ENCODE results near the gene IMPDH1. TPM values are rescaled to one million over a fixed set of nuclear protein-coding genes. Genes with fewer than 3 reads are reported as not detected.

The IMPDH1 gene
- total RNA-seq, 1 donor: 54.0 TPM

GRCh38 chr7:128415217-128415785, 5.5 kb upstream of the IMPDH1 start:
- H3K4me3 ChIP-seq (ENCODE audit: low read depth, low read length): no peak overlapping the region
- TF ChIP-seq, protein P1, sequence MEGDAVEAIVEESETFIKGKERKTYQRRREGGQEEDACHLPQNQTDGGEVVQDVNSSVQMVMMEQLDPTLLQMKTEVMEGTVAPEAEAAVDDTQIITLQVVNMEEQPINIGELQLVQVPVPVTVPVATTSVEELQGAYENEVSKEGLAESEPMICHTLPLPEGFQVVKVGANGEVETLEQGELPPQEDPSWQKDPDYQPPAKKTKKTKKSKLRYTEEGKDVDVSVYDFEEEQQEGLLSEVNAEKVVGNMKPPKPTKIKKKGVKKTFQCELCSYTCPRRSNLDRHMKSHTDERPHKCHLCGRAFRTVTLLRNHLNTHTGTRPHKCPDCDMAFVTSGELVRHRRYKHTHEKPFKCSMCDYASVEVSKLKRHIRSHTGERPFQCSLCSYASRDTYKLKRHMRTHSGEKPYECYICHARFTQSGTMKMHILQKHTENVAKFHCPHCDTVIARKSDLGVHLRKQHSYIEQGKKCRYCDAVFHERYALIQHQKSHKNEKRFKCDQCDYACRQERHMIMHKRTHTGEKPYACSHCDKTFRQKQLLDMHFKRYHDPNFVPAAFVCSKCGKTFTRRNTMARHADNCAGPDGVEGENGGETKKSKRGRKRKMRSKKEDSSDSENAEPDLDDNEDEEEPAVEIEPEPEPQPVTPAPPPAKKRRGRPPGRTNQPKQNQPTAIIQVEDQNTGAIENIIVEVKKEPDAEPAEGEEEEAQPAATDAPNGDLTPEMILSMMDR (IDR thresholded peaks at IDR 0.05; ENCODE audit: insufficient read depth, low read depth, low read length): no peak
- no peak for DNase-seq (ENCODE audit: low read depth)

- peak overlapping the region; percentile 74 for H3K4me3 ChIP-seq (ENCODE audit: low read depth, low read length)
- TF ChIP-seq, protein P1 (IDR thresholded peaks at IDR 0.05; ENCODE audit: insufficient read depth, low read depth, low read length): no peak
- DNase-seq (ENCODE audit: low read depth): no peak
Measured at GRCh38 chr7:128410451-128410753, 620 bp upstream of the IMPDH1 start.

DNA sequence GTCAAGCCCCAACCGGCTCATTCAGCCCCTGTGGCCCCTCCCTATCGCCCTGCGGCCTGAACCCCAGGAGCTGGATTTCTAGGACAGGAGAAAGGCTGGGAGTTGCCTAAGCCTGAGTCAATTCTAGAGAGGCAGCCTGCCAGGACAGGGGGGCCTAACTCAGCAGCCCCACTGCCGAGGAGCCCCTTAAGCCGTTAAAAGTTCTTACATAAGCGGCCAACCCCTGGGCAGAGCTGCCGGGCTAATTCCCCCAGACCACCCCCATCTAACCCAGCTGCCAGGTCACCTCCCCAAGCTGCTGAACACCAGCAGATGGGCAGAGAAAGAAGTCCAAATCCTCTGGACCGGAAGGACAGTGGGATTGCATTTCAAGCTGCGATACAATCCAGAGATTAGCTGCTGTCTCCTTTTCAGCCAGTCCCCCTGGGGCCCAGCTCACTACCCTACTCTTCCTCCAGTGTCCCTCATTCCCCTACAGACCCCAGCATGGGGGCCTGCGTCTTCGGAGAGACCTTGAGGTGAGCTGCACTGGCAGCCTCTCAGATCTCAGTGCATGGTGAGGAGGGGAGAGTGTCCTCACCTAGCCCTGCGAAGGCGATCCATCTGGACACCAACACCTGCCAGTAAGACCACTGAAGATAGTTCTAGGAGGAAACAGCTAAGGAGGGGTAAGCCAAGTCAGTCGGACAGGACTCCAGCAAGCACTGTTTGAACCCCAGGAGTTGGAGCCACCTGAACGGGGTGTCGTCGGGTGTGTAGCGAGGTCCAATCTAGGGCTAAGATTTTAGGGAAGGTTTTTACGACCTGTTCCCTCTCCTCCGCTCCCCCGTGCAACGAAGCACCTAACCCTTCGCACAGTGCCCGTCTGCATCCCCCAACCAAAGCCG, 830 bp downstream of the IMPDH1 start:
- TF ChIP-seq, protein P1 (IDR thresholded peaks at IDR 0.05; ENCODE audit: insufficient read depth, low read depth, low read length): no peak
- peak overlapping the region; percentile 74 for H3K4me3 ChIP-seq (ENCODE audit: low read depth, low read length)
- DNase-seq (ENCODE audit: low read depth): peak; percentile 66

- peak overlapping the region; percentile 74 for H3K4me3 ChIP-seq (ENCODE audit: low read depth, low read length)
- TF ChIP-seq, protein P1 (IDR thresholded peaks at IDR 0.05; ENCODE audit: insufficient read depth, low read depth, low read length): no peak
- DNase-seq (ENCODE audit: low read depth): peak; percentile 50
Measured at GRCh38 chr7:128407751-128408708, 1.8 kb downstream of the IMPDH1 start.

DNA sequence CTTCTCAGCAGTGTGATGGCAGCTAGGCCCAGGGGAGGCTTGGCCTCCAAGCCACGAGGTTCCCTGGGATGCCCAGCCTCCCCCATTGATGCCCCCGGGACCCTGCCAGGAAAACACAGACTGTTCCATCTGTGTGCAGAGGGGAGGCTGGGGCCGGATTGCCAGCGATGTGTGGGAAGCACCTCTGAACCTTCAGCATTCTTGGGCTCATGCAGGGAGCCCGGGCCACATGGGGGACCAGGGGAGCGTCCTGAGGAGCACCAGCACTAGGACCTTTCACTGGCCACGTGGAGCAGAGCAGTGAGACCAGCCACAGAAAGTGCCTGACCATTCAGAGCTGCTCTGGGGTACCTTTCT, 2.6 kb downstream of the IMPDH1 start:
- TF ChIP-seq, protein P1 (IDR thresholded peaks at IDR 0.05; ENCODE audit: insufficient read depth, low read depth, low read length): no peak
- DNase-seq (ENCODE audit: low read depth): no peak
- no peak overlapping the region for H3K4me3 ChIP-seq (ENCODE audit: low read depth, low read length)

GRCh38 chr7:128406314-128407232, 3.2 kb downstream of the IMPDH1 start:
- DNase-seq (ENCODE audit: low read depth): no peak
- peak overlapping the region; percentile 12 for H3K4me3 ChIP-seq (ENCODE audit: low read depth, low read length)

More at GRCh38 chr7:128406314-128407232, 3.2 kb downstream of the IMPDH1 start:
- TF ChIP-seq, protein P1 (IDR thresholded peaks at IDR 0.05; ENCODE audit: insufficient read depth, low read depth, low read length): no peak

Data from fibroblast of villous mesenchyme (primary cell).